PC-3 (cell line): ENCODE data around the gene KSR1.

Experiments
- EZH2 ChIP-seq: fragments of 300-600 bp; sonication (generic); IDR thresholded peaks from one replicate; pipeline ENCODE4 v1.6.1; 2017; ENCODE audit warnings: antibody characterized with exemption, mild to moderate bottlenecking, low read length; ENCODE audit not compliant: unreplicated experiment
- EZH2phosphoT487 ChIP-seq: fragments of 300-600 bp; sonication (generic); IDR thresholded peaks from 2 replicates; pipeline ENCODE4 v1.6.1; 2018; ENCODE audit warnings: mild to moderate bottlenecking, antibody characterized with exemption, low read length, borderline replicate concordance
- TF ChIP-seq, protein P1 (sequence below): fragments of 300-600 bp; sonication (generic); conservative IDR thresholded peaks from 2 replicates; pipeline ENCODE4 v1.5.1; 2017; ENCODE audit warnings: antibody characterized with exemption, low read depth, mild to moderate bottlenecking, low read length

DNA sequence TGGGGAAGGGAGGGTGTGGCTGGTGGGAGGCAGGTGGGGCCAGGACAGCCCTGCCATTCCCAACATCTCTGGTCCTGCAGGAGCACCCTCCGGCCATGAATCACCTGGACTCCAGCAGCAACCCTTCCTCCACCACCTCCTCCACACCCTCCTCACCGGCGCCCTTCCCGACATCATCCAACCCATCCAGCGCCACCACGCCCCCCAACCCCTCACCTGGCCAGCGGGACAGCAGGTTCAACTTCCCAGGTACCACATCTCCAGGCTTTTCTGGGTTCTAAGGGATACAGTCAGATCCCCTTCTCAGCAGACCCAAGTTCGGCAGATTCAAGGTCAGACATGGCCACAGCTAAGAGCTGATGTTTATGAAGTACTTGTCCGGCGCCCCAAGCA lies 140.9 kb downstream of the KSR1 start:
- no peak for TF ChIP-seq EZH2
- TF ChIP-seq, protein P1, sequence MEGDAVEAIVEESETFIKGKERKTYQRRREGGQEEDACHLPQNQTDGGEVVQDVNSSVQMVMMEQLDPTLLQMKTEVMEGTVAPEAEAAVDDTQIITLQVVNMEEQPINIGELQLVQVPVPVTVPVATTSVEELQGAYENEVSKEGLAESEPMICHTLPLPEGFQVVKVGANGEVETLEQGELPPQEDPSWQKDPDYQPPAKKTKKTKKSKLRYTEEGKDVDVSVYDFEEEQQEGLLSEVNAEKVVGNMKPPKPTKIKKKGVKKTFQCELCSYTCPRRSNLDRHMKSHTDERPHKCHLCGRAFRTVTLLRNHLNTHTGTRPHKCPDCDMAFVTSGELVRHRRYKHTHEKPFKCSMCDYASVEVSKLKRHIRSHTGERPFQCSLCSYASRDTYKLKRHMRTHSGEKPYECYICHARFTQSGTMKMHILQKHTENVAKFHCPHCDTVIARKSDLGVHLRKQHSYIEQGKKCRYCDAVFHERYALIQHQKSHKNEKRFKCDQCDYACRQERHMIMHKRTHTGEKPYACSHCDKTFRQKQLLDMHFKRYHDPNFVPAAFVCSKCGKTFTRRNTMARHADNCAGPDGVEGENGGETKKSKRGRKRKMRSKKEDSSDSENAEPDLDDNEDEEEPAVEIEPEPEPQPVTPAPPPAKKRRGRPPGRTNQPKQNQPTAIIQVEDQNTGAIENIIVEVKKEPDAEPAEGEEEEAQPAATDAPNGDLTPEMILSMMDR = no peak
- TF ChIP-seq EZH2phosphoT487 = no peak
